ENCODE measurements around the gene EPB41L1. TPM values are rescaled to one million over a fixed set of nuclear protein-coding genes. Genes with fewer than 3 reads are reported as not detected.

EPB41L1 gene
- total and polyA plus RNA-seq, 8 donors = 17.6 to 40.5 (median 30.8) TPM

DNA sequence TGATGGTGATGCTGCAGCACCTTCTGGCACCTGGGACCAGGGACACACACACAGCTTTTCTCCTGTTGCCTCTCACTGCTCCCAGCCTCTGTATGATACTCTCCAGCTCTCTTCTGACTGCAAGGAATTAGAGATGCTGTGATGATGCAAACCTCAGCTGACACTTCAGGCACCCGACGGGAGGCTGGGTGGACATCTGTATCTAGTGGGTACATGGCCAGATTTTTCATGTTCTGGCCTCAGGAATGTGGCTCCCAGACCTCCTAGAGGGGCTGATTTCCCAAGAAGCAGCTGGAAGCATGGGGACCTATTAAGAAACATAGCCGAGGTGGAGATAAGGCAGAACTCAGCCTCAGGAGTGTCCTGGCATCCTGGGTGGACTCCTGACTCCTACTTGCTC is 6.8 kb upstream of the EPB41L1 start:
- Histone ChIP-seq H3K27ac (peak overlapping the region in 1 of 4 donors; percentile 8), H3K27me3 (no peaks in the 10 kb centered on the region)
- TF ChIP-seq, protein P1, sequence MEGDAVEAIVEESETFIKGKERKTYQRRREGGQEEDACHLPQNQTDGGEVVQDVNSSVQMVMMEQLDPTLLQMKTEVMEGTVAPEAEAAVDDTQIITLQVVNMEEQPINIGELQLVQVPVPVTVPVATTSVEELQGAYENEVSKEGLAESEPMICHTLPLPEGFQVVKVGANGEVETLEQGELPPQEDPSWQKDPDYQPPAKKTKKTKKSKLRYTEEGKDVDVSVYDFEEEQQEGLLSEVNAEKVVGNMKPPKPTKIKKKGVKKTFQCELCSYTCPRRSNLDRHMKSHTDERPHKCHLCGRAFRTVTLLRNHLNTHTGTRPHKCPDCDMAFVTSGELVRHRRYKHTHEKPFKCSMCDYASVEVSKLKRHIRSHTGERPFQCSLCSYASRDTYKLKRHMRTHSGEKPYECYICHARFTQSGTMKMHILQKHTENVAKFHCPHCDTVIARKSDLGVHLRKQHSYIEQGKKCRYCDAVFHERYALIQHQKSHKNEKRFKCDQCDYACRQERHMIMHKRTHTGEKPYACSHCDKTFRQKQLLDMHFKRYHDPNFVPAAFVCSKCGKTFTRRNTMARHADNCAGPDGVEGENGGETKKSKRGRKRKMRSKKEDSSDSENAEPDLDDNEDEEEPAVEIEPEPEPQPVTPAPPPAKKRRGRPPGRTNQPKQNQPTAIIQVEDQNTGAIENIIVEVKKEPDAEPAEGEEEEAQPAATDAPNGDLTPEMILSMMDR (IDR thresholded peaks at IDR 0.05) = no peak

DNA sequence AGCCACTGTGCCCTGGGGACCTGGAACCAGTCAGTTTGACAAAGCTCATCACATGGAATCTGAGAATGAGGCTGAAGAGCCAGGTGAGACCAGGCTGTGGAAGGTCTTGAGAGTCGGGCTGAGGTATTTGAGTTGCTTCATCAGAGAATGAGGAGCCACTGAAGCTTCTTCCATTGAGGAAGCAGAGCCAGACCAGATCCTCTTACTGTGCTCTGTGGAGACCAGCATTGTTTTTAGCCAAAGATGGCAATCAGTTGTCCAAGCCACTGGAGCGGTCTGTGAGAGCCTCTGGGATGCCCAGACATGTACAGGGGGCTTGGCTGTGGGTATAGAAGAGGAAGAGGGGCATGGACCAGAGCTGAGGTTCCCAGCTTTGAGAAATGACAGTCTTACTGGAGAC is 6.1 kb upstream of the EPB41L1 start:
- Histone ChIP-seq H3K36me3 (no peaks in the 10 kb centered on the region), H3K27me3 (no peaks in the 10 kb centered on the region), H3K9me3 (no peaks in the 10 kb centered on the region), H3K27ac (no peak overlapping the region), H3K4me1 (no peaks in the 10 kb centered on the region), H3K4me3 (no peak overlapping the region)
- DNase-seq (no peak), FAIRE-seq (no peak), ATAC-seq (no peak)
- 82 to 90% methylated on average over 2 of the region's 2 CpGs for WGBS, 2 donors
- intact Hi-C loops (cut with DNase I) = no loop called here
- TF ChIP-seq, protein P1 (IDR thresholded peaks at IDR 0.05) = no peak

More for the DNA sequence above, 6.8 kb upstream of the EPB41L1 start:
- no peak for DNase-seq
- FAIRE-seq = no peak
- peak in 2 of 4 donors; percentile 6 to 9 for ATAC-seq
- Histone ChIP-seq H3K4me3 (no peak overlapping the region), H3K4me1 (no peaks in the 10 kb centered on the region), H3K9me3 (no peaks in the 10 kb centered on the region), H3K36me3 (no peaks in the 10 kb centered on the region)
- 59 to 61% methylated on average over 3 of the region's 3 CpGs for WGBS, 2 donors
- intact Hi-C loops (cut with DNase I) = no loop called here

DNA sequence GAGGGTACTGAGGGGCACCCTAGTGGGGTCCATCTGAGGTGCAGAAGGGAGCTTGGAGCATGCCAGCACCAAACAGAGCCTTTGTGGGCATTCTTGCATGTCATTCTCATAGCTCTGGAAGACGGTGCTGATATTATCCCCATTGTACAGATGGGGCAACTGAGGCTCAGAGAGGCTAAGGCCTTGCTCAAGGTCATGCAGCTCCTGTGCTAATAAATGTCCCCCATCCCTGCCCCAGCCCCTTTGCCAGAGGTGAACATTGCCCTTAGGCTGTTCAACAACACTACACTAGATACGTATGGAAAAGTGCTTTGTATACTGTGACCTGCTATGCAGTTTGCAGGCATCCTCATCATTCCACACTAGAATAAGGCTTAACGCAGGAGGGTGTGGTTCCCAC is 5.5 kb upstream of the EPB41L1 start:
- peaks cover 0 to 4% (median 0%) of the 10 kb centered on the region in 3 donors for H3K4me1 ChIP-seq
- ATAC-seq = no peak
- no peak for DNase-seq
- no peaks in the 10 kb centered on the region for H3K36me3 ChIP-seq
- no peaks in the 10 kb centered on the region for H3K27me3 ChIP-seq
- no peak for FAIRE-seq
- no peak overlapping the region for H3K27ac ChIP-seq
- TF ChIP-seq, protein P1 (IDR thresholded peaks at IDR 0.05) = no peak
- WGBS, 2 donors = 84 to 92% methylated on average over 3 of the region's 3 CpGs
- no peaks in the 10 kb centered on the region for H3K9me3 ChIP-seq
- intact Hi-C loops (cut with DNase I) = no loop called here
- no peak overlapping the region for H3K4me3 ChIP-seq

DNA sequence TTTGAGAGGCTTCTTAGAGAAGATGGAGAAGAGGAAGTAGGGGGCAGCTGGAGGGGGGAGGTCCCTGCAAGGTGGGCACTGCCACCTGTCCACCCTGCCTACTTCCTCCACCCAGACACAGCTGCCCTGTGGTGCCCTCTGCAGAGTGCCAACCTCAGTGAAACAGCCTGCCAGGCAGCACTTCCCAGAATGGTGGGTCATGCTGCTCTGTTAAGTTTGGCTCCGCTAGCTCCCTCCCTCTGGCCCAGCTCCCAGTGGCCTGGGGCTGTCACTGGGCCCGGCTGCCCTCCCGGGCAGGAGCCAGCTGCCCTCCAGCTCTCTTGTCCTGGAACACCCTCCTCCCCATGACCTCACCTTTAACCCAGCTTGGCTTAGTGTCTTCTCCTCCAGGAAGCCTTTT is 5.1 kb upstream of the EPB41L1 start:
- no peak overlapping the region for H3K27ac ChIP-seq
- FAIRE-seq = no peak
- H3K27me3 ChIP-seq = no peaks in the 10 kb centered on the region
- DNase-seq = no peak
- TF ChIP-seq, protein P1 (IDR thresholded peaks at IDR 0.05) = no peak
- intact Hi-C loops (cut with DNase I) = no loop called here
- no peak overlapping the region for H3K4me3 ChIP-seq
- no peaks in the 10 kb centered on the region for H3K36me3 ChIP-seq
- no peaks in the 10 kb centered on the region for H3K9me3 ChIP-seq
- peaks cover 0 to 5% (median 0%) of the 10 kb centered on the region in 3 donors for H3K4me1 ChIP-seq
- WGBS, 2 donors = 33 to 49% methylated on average over 2 to 3 of the region's 3 CpGs
- peak in 1 of 4 donors; percentile 19 for ATAC-seq

DNA sequence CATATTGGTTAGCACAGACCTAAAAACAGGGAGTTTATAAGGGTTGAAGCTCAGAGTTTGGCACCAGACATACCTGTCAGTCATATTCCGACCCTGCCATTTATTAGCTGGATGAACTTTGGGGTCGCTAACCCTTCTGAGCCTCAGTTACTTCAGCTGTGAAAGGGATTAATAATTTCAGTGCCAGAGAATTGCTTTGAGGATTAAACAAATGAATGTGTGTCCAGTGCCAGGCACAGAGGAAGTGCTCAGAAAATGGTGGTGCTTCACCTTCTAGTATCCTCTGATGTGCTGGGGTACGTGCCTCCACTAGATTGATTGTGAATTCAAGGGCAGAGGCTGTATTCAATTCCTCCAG is 4.1 kb upstream of the EPB41L1 start:
- no peaks in the 10 kb centered on the region for H3K9me3 ChIP-seq
- WGBS, 2 donors = 79 to 83% methylated on average over 3 of the region's 3 CpGs
- H3K4me1 ChIP-seq = peaks cover 0 to 5% (median 0%) of the 10 kb centered on the region in 3 donors
- FAIRE-seq = no peak
- peak overlapping the region in 1 of 4 donors; percentile 12 for H3K27ac ChIP-seq
- no peaks in the 10 kb centered on the region for H3K27me3 ChIP-seq
- H3K36me3 ChIP-seq = no peaks in the 10 kb centered on the region
- no peak for ATAC-seq
- H3K4me3 ChIP-seq = no peak overlapping the region
- TF ChIP-seq, protein P1 (IDR thresholded peaks at IDR 0.05) = no peak
- DNase-seq = no peak
- intact Hi-C loops (cut with DNase I) = no loop called here
